ENCODE measurements around the gene PRR14. TPM values are rescaled to one million over a fixed set of nuclear protein-coding genes. Genes with fewer than 3 reads are reported as not detected.
A peak's percentile ranks its signal among the peaks of the same experiment; 100 is the strongest.

Gene PRR14
- 6.8 TPM for total RNA-seq

- Histone ChIP-seq H3K4me3 (ENCODE audit: low read length in 3 of 3) (peak within 1 kb of the TSS; percentile 89 to 92 (median 91)), H3K4me1 (ENCODE audit: control insufficient read depth in 3 of 3, insufficient read depth in 3 of 3, low read length in 3 of 3) (peaks cover 17 to 22% (median 21%) of the 10 kb centered on the region in 3 donors), H3K36me3 (ENCODE audit: control insufficient read depth in 3 of 3, insufficient read depth in 3 of 3, low read length in 3 of 3) (peaks cover 27 to 28% (median 27%) of the 10 kb centered on the region in 3 donors), H3K9me3 (ENCODE audit: control insufficient read depth in 3 of 3, low read length in 3 of 3) (no peaks in the 10 kb centered on the region), H3K27ac (ENCODE audit: low read depth, low read length) (peak within 1 kb of the TSS; percentile 93), H3K9ac (ENCODE audit: low read depth in 1 of 3, low read length in 3 of 3) (peak within 1 kb of the TSS; percentile 96 to 97 (median 97)), H3K27me3 (ENCODE audit: control insufficient read depth in 3 of 3, insufficient read depth in 3 of 3, low read length in 3 of 3) (no peaks in the 10 kb centered on the region)
Observed at GRCh38 chr16:30650369-30651123, at the start of gene PRR14. PRR14 (plus strand) TSS chr16:30650960; CDS start chr16:30651646, 686 bp downstream.

GRCh38 chr16:30601966-30602365 lies 48.8 kb upstream of the PRR14 start:
- H3K4me1 ChIP-seq (ENCODE audit: control insufficient read depth in 3 of 3, insufficient read depth in 3 of 3, low read length in 3 of 3): peaks cover 6 to 20% (median 10%) of the 10 kb centered on the region in 3 donors
- H3K36me3 ChIP-seq (ENCODE audit: control insufficient read depth in 3 of 3, insufficient read depth in 3 of 3, low read length in 3 of 3): peaks cover 18 to 30% (median 26%) of the 10 kb centered on the region in 3 donors
- peak overlapping the region in 1 of 3 donors; percentile 20 for H3K9ac ChIP-seq (ENCODE audit: low read depth in 1 of 3, low read length in 3 of 3)
- no peaks in the 10 kb centered on the region for H3K27me3 ChIP-seq (ENCODE audit: control insufficient read depth in 3 of 3, insufficient read depth in 3 of 3, low read length in 3 of 3)
- no peak overlapping the region for H3K4me3 ChIP-seq (ENCODE audit: low read length in 3 of 3)
- no peaks in the 10 kb centered on the region for H3K9me3 ChIP-seq (ENCODE audit: control insufficient read depth in 3 of 3, low read length in 3 of 3)
- no peak overlapping the region for H3K27ac ChIP-seq (ENCODE audit: low read depth, low read length)

GRCh38 chr16:30602616-30603277 lies 48.0 kb upstream of the PRR14 start:
- peak overlapping the region in 1 of 3 donors; percentile 25 for H3K9ac ChIP-seq (ENCODE audit: low read depth in 1 of 3, low read length in 3 of 3)
- no peaks in the 10 kb centered on the region for H3K9me3 ChIP-seq (ENCODE audit: control insufficient read depth in 3 of 3, low read length in 3 of 3)
- H3K27me3 ChIP-seq (ENCODE audit: control insufficient read depth in 3 of 3, insufficient read depth in 3 of 3, low read length in 3 of 3): no peaks in the 10 kb centered on the region
- H3K27ac ChIP-seq (ENCODE audit: low read depth, low read length): no peak overlapping the region
- H3K4me1 ChIP-seq (ENCODE audit: control insufficient read depth in 3 of 3, insufficient read depth in 3 of 3, low read length in 3 of 3): peaks cover 6 to 20% (median 10%) of the 10 kb centered on the region in 3 donors
- peaks cover 22 to 34% (median 27%) of the 10 kb centered on the region in 3 donors for H3K36me3 ChIP-seq (ENCODE audit: control insufficient read depth in 3 of 3, insufficient read depth in 3 of 3, low read length in 3 of 3)
- H3K4me3 ChIP-seq (ENCODE audit: low read length in 3 of 3): no peak overlapping the region

GRCh38 chr16:30603945-30604315 lies 46.8 kb upstream of the PRR14 start:
- Histone ChIP-seq H3K9me3 (ENCODE audit: control insufficient read depth in 3 of 3, low read length in 3 of 3) (no peaks in the 10 kb centered on the region), H3K4me3 (ENCODE audit: low read length in 3 of 3) (no peak overlapping the region), H3K36me3 (ENCODE audit: control insufficient read depth in 3 of 3, insufficient read depth in 3 of 3, low read length in 3 of 3) (peaks cover 24 to 41% (median 31%) of the 10 kb centered on the region in 3 donors), H3K9ac (ENCODE audit: low read depth in 1 of 3, low read length in 3 of 3) (no peak overlapping the region), H3K4me1 (ENCODE audit: control insufficient read depth in 3 of 3, insufficient read depth in 3 of 3, low read length in 3 of 3) (peaks cover 8 to 23% (median 14%) of the 10 kb centered on the region in 3 donors), H3K27me3 (ENCODE audit: control insufficient read depth in 3 of 3, insufficient read depth in 3 of 3, low read length in 3 of 3) (no peaks in the 10 kb centered on the region), H3K27ac (ENCODE audit: low read depth, low read length) (no peak overlapping the region)

- H3K9ac ChIP-seq (ENCODE audit: low read depth in 1 of 3, low read length in 3 of 3): no peak overlapping the region
- H3K27me3 ChIP-seq (ENCODE audit: control insufficient read depth in 3 of 3, insufficient read depth in 3 of 3, low read length in 3 of 3): no peaks in the 10 kb centered on the region
- no peak overlapping the region for H3K27ac ChIP-seq (ENCODE audit: low read depth, low read length)
- no peaks in the 10 kb centered on the region for H3K9me3 ChIP-seq (ENCODE audit: control insufficient read depth in 3 of 3, low read length in 3 of 3)
- no peak overlapping the region for H3K4me3 ChIP-seq (ENCODE audit: low read length in 3 of 3)
- H3K4me1 ChIP-seq (ENCODE audit: control insufficient read depth in 3 of 3, insufficient read depth in 3 of 3, low read length in 3 of 3): peaks cover 13 to 27% (median 19%) of the 10 kb centered on the region in 3 donors
- H3K36me3 ChIP-seq (ENCODE audit: control insufficient read depth in 3 of 3, insufficient read depth in 3 of 3, low read length in 3 of 3): peaks cover 24 to 41% (median 31%) of the 10 kb centered on the region in 3 donors
Observed at GRCh38 chr16:30604316-30604947, 46.3 kb upstream of the PRR14 start.

- H3K27ac ChIP-seq (ENCODE audit: low read depth, low read length): no peak overlapping the region
- no peak overlapping the region for H3K9ac ChIP-seq (ENCODE audit: low read depth in 1 of 3, low read length in 3 of 3)
- H3K4me1 ChIP-seq (ENCODE audit: control insufficient read depth in 3 of 3, insufficient read depth in 3 of 3, low read length in 3 of 3): peaks cover 16 to 30% (median 20%) of the 10 kb centered on the region in 3 donors
- H3K27me3 ChIP-seq (ENCODE audit: control insufficient read depth in 3 of 3, insufficient read depth in 3 of 3, low read length in 3 of 3): no peaks in the 10 kb centered on the region
- H3K9me3 ChIP-seq (ENCODE audit: control insufficient read depth in 3 of 3, low read length in 3 of 3): no peaks in the 10 kb centered on the region
- no peak overlapping the region for H3K4me3 ChIP-seq (ENCODE audit: low read length in 3 of 3)
- peaks cover 24 to 41% (median 31%) of the 10 kb centered on the region in 3 donors for H3K36me3 ChIP-seq (ENCODE audit: control insufficient read depth in 3 of 3, insufficient read depth in 3 of 3, low read length in 3 of 3)
Observed at GRCh38 chr16:30605158-30605557, 45.6 kb upstream of the PRR14 start.

- Histone ChIP-seq H3K4me1 (ENCODE audit: control insufficient read depth in 3 of 3, insufficient read depth in 3 of 3, low read length in 3 of 3) (peaks cover 19 to 30% (median 23%) of the 10 kb centered on the region in 3 donors), H3K9ac (ENCODE audit: low read depth in 1 of 3, low read length in 3 of 3) (no peak overlapping the region), H3K27me3 (ENCODE audit: control insufficient read depth in 3 of 3, insufficient read depth in 3 of 3, low read length in 3 of 3) (no peaks in the 10 kb centered on the region), H3K4me3 (ENCODE audit: low read length in 3 of 3) (no peak overlapping the region), H3K9me3 (ENCODE audit: control insufficient read depth in 3 of 3, low read length in 3 of 3) (no peaks in the 10 kb centered on the region), H3K27ac (ENCODE audit: low read depth, low read length) (no peak overlapping the region), H3K36me3 (ENCODE audit: control insufficient read depth in 3 of 3, insufficient read depth in 3 of 3, low read length in 3 of 3) (peaks cover 24 to 41% (median 31%) of the 10 kb centered on the region in 3 donors)
Observed at GRCh38 chr16:30606004-30606403, 44.8 kb upstream of the PRR14 start.

- Histone ChIP-seq H3K4me1 (ENCODE audit: control insufficient read depth in 3 of 3, insufficient read depth in 3 of 3, low read length in 3 of 3) (peaks cover 13 to 14% (median 14%) of the 10 kb centered on the region in 3 donors), H3K27me3 (ENCODE audit: control insufficient read depth in 3 of 3, insufficient read depth in 3 of 3, low read length in 3 of 3) (no peaks in the 10 kb centered on the region), H3K9me3 (ENCODE audit: control insufficient read depth in 3 of 3, low read length in 3 of 3) (no peaks in the 10 kb centered on the region), H3K9ac (ENCODE audit: low read depth in 1 of 3, low read length in 3 of 3) (peak overlapping the region; percentile 98 to 99 (median 98)), H3K36me3 (ENCODE audit: control insufficient read depth in 3 of 3, insufficient read depth in 3 of 3, low read length in 3 of 3) (peaks cover 14 to 23% (median 14%) of the 10 kb centered on the region in 3 donors), H3K4me3 (ENCODE audit: low read length in 3 of 3) (peak overlapping the region; percentile 93 to 96 (median 96)), H3K27ac (ENCODE audit: low read depth, low read length) (peak overlapping the region; percentile 92)
Observed at GRCh38 chr16:30609002-30609925, 41.5 kb upstream of the PRR14 start.

Data from skeletal muscle tissue (tissue), 4 donors.